ENCODE results near the gene TAF13.
"Not testable (repeated sequence)": the region's sequence is repeated elsewhere in the genome, so short reads cannot be mapped to it uniquely, and the experiment has no call there.

TAF13 gene

GRCh38 chr1:109065137-109065536, 10.7 kb downstream of the TAF13 start:
- Histone ChIP-seq H3K4me3 (ENCODE audit: low read length) (no peak overlapping the region), H3K36me3 (ENCODE audit: control insufficient read depth, insufficient read depth, low read length, severe bottlenecking) (peaks cover 63% of the 10 kb centered on the region), H3K4me1 (ENCODE audit: control insufficient read depth, insufficient read depth, low read length) (peaks cover 4% of the 10 kb centered on the region), H3K9ac (ENCODE audit: low read length) (no peak overlapping the region), H3K9me3 (ENCODE audit: control insufficient read depth, low read length) (no peaks in the 10 kb centered on the region), H3K27me3 (replicated peaks; ENCODE audit: control insufficient read depth, insufficient read depth, low read length) (no peaks in the 10 kb centered on the region)
- DNase-seq (ENCODE audit: low read depth) = no peak

GRCh38 chr1:109061183-109061582, 14.6 kb downstream of the TAF13 start:
- no peaks in the 10 kb centered on the region for H3K4me1 ChIP-seq (ENCODE audit: control insufficient read depth, insufficient read depth, low read length)
- H3K4me3 ChIP-seq (ENCODE audit: low read length) = no peak overlapping the region
- no peak overlapping the region for H3K9ac ChIP-seq (ENCODE audit: low read length)
- peaks cover 39% of the 10 kb centered on the region for H3K36me3 ChIP-seq (ENCODE audit: control insufficient read depth, insufficient read depth, low read length, severe bottlenecking)
- H3K27me3 ChIP-seq (replicated peaks; ENCODE audit: control insufficient read depth, insufficient read depth, low read length) = no peaks in the 10 kb centered on the region
- H3K9me3 ChIP-seq (ENCODE audit: control insufficient read depth, low read length) = no peaks in the 10 kb centered on the region
- no peak for DNase-seq (ENCODE audit: low read depth)

DNA sequence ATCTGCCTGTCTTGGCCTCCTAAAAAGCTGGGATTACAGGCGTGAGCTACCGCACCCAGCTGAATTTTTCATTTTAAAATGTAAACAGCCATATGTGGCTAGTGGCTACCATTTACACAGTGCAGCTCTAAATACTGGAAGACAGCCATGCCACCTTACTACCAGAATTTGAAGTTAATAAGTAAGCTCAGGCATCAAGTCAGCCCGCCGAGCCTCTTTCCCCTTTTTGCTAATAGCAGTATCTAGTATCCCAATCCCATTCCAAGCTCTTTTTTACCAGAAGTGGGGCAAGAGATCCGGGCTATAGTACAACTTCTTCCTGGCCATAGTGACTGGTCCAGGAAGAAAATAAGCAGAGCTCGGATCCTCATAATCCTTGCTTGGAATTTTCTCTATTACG, 15.1 kb downstream of the TAF13 start:
- no peak overlapping the region for H3K9ac ChIP-seq (ENCODE audit: low read length)
- no peak for DNase-seq (ENCODE audit: low read depth)
- no peaks in the 10 kb centered on the region for H3K4me1 ChIP-seq (ENCODE audit: control insufficient read depth, insufficient read depth, low read length)
- no peaks in the 10 kb centered on the region for H3K27me3 ChIP-seq (replicated peaks; ENCODE audit: control insufficient read depth, insufficient read depth, low read length)
- H3K36me3 ChIP-seq (ENCODE audit: control insufficient read depth, insufficient read depth, low read length, severe bottlenecking) = peaks cover 34% of the 10 kb centered on the region
- H3K4me3 ChIP-seq (ENCODE audit: low read length) = no peak overlapping the region
- H3K9me3 ChIP-seq (ENCODE audit: control insufficient read depth, low read length) = no peaks in the 10 kb centered on the region

DNA sequence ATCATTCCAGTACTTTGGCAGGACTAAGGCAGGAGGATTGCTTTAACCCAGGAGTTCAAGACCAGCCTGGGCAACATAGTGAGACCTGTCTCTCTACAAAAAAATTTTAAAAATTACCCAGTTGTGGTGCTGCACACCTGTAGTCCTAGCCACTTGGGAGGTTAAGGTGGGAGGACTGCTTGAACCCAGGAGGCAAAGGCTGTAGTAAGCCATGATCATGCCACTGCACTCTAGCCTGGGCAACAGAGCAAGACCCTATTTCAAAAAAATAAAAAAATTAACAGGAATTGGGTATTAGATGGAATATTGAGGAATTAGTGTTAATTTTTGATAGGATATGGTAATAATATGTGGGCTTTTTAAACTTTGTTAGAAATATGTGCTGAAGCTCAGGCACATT, 16.8 kb downstream of the TAF13 start:
- Histone ChIP-seq H3K27me3 (replicated peaks; ENCODE audit: control insufficient read depth, insufficient read depth, low read length) (no peaks in the 10 kb centered on the region), H3K4me1 (ENCODE audit: control insufficient read depth, insufficient read depth, low read length) (no peaks in the 10 kb centered on the region), H3K9ac (ENCODE audit: low read length) (no peak overlapping the region), H3K36me3 (ENCODE audit: control insufficient read depth, insufficient read depth, low read length, severe bottlenecking) (peaks cover 17% of the 10 kb centered on the region), H3K4me3 (ENCODE audit: low read length) (no peak overlapping the region), H3K9me3 (ENCODE audit: control insufficient read depth, low read length) (no peaks in the 10 kb centered on the region)
- DNase-seq (ENCODE audit: low read depth) = no peak

DNA sequence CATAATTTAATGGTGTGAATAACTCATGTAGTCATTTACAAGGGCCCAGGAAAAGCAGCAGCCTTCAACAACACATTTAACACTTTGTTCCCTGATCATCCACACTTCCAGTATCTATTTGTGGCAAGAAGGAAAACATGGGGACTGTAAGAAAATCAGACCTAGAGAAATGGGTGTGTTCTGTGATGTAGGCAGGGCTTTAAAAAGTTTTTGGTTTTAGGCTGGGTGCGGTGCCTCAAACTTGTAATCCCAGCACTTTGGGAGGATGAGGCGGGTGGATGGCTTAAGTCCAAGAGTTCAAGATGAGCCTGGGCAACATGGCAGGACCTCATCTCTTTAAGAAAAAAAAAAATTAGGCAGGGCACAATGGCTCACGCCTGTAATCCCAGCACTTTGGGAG, 19.7 kb downstream of the TAF13 start:
- Histone ChIP-seq H3K27me3 (replicated peaks; ENCODE audit: control insufficient read depth, insufficient read depth, low read length) (no peaks in the 10 kb centered on the region), H3K9me3 (ENCODE audit: control insufficient read depth, low read length) (no peaks in the 10 kb centered on the region), H3K36me3 (ENCODE audit: control insufficient read depth, insufficient read depth, low read length, severe bottlenecking) (no peaks in the 10 kb centered on the region), H3K4me1 (ENCODE audit: control insufficient read depth, insufficient read depth, low read length) (no peaks in the 10 kb centered on the region), H3K4me3 (ENCODE audit: low read length) (no peak overlapping the region), H3K9ac (ENCODE audit: low read length) (no peak overlapping the region)
- no peak for DNase-seq (ENCODE audit: low read depth)

DNA sequence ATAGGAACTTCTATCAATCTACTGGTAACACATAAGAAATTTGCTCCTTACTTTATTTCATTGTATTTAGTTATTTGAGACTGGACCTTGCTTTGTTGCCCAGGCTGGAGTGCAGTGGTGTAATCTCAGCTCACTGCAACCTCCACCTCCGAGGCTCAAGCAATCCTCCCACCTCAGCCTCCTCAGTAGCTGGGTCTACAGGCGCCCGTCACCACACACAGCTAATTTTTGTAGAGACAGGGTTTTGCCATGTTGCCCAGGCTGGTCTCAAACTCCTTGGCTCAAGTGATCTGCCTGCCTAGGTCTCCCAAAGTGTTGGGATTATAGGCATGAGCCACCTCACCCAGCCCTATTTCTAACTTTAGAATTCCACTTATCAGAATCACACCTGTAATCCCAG, 23.7 kb downstream of the TAF13 start:
- H3K27me3 ChIP-seq (replicated peaks; ENCODE audit: control insufficient read depth, insufficient read depth, low read length); H3K4me3 ChIP-seq (ENCODE audit: low read length); H3K9me3 ChIP-seq (ENCODE audit: control insufficient read depth, low read length); DNase-seq (ENCODE audit: low read depth); H3K4me1 ChIP-seq (ENCODE audit: control insufficient read depth, insufficient read depth, low read length); H3K36me3 ChIP-seq (ENCODE audit: control insufficient read depth, insufficient read depth, low read length, severe bottlenecking); H3K9ac ChIP-seq (ENCODE audit: low read length): not testable (repeated sequence)

GRCh38 chr1:109050228-109050995, 25.4 kb downstream of the TAF13 start:
- H3K36me3 ChIP-seq (ENCODE audit: control insufficient read depth, insufficient read depth, low read length, severe bottlenecking) = no peaks in the 10 kb centered on the region
- no peak overlapping the region for H3K4me3 ChIP-seq (ENCODE audit: low read length)
- H3K27me3 ChIP-seq (replicated peaks; ENCODE audit: control insufficient read depth, insufficient read depth, low read length) = no peaks in the 10 kb centered on the region
- H3K9me3 ChIP-seq (ENCODE audit: control insufficient read depth, low read length) = no peaks in the 10 kb centered on the region
- H3K4me1 ChIP-seq (ENCODE audit: control insufficient read depth, insufficient read depth, low read length) = no peaks in the 10 kb centered on the region
- H3K9ac ChIP-seq (ENCODE audit: low read length) = no peak overlapping the region
- DNase-seq (ENCODE audit: low read depth) = no peak

DNA sequence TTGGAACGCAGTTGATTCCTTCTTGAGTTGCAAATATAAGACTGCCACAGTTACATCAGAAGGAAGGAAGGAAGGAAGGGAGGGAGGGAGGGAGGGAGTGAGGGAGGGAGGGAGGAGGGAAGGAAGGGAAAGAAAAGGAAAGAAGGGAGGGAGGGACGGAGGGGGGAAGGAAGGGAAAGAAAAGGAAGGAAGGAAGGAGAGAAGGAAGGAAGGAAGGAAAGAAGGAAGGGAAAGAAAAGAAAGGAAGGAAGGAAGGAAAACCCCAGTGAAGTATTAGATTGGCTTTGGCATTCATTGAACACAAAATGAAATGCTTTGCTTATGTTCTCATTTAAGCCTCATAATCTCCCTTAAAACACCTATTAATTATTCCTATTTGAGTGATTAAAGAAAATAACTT, 27.5 kb downstream of the TAF13 start:
- Histone ChIP-seq H3K4me1 (ENCODE audit: control insufficient read depth, insufficient read depth, low read length) (no peaks in the 10 kb centered on the region), H3K27me3 (replicated peaks; ENCODE audit: control insufficient read depth, insufficient read depth, low read length) (no peaks in the 10 kb centered on the region), H3K9me3 (ENCODE audit: control insufficient read depth, low read length) (no peaks in the 10 kb centered on the region), H3K9ac (ENCODE audit: low read length) (no peak overlapping the region), H3K4me3 (ENCODE audit: low read length) (no peak overlapping the region), H3K36me3 (ENCODE audit: control insufficient read depth, insufficient read depth, low read length, severe bottlenecking) (no peaks in the 10 kb centered on the region)
- no peak for DNase-seq (ENCODE audit: low read depth)

DNA sequence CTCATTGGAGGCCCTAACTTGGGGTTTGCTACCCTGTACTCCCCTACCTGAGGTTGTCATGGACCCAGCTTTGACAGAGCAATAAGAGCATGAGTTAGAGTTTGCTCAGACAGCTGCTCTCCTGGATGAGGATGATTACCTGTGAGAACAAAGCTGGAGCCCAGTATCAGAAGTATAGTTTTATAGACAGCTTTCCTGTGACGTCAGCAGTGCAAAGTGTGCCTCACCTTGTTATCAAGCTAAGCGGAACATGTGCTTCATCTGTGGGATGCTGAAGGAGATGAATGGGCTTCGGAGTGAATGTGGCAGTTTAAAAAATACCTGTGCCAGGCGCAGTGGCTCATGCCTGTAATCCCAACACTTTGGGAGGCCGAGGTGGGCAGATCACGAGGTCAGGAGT, 28.5 kb downstream of the TAF13 start:
- Histone ChIP-seq H3K4me3 (ENCODE audit: low read length) (no peak overlapping the region), H3K4me1 (ENCODE audit: control insufficient read depth, insufficient read depth, low read length) (peaks cover 2% of the 10 kb centered on the region), H3K27me3 (replicated peaks; ENCODE audit: control insufficient read depth, insufficient read depth, low read length) (no peaks in the 10 kb centered on the region), H3K9ac (ENCODE audit: low read length) (no peak overlapping the region), H3K9me3 (ENCODE audit: control insufficient read depth, low read length) (no peaks in the 10 kb centered on the region), H3K36me3 (ENCODE audit: control insufficient read depth, insufficient read depth, low read length, severe bottlenecking) (no peaks in the 10 kb centered on the region)
- no peak for DNase-seq (ENCODE audit: low read depth)

GRCh38 chr1:109046671-109047070, 29.1 kb downstream of the TAF13 start:
- Histone ChIP-seq H3K4me3 (ENCODE audit: low read length) (no peak overlapping the region), H3K4me1 (ENCODE audit: control insufficient read depth, insufficient read depth, low read length) (peaks cover 3% of the 10 kb centered on the region), H3K27me3 (replicated peaks; ENCODE audit: control insufficient read depth, insufficient read depth, low read length) (no peaks in the 10 kb centered on the region), H3K9me3 (ENCODE audit: control insufficient read depth, low read length) (no peaks in the 10 kb centered on the region), H3K9ac (ENCODE audit: low read length) (no peak overlapping the region), H3K36me3 (ENCODE audit: control insufficient read depth, insufficient read depth, low read length, severe bottlenecking) (no peaks in the 10 kb centered on the region)
- no peak for DNase-seq (ENCODE audit: low read depth)

DNA sequence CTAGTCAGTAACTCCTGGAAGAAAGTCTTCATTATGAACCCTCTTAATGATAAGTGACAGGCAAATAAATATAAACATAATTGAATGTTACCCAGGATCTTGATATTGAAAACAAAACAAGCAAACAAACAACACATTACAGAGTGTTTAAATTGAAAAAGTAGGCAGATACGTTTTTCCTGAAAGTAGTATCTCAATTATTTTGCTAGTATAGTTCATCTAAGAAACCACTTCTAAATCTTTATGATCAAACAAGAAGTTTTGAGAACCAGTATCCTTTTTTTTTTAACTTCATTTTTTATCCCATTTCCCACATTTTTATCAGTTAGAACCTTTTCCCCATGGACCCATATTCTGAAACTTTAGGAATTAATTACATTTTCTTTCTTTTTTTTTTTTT, 30.2 kb downstream of the TAF13 start:
- peaks cover 3% of the 10 kb centered on the region for H3K4me1 ChIP-seq (ENCODE audit: control insufficient read depth, insufficient read depth, low read length)
- DNase-seq (ENCODE audit: low read depth) = no peak

More for the DNA sequence above, 30.2 kb downstream of the TAF13 start:
- Histone ChIP-seq H3K4me3 (ENCODE audit: low read length) (no peak overlapping the region), H3K9me3 (ENCODE audit: control insufficient read depth, low read length) (no peaks in the 10 kb centered on the region), H3K9ac (ENCODE audit: low read length) (no peak overlapping the region), H3K27me3 (replicated peaks; ENCODE audit: control insufficient read depth, insufficient read depth, low read length) (no peaks in the 10 kb centered on the region), H3K36me3 (ENCODE audit: control insufficient read depth, insufficient read depth, low read length, severe bottlenecking) (no peaks in the 10 kb centered on the region)
